ENCODE results near the gene SLC5A11.

The SLC5A11 gene

DNA sequence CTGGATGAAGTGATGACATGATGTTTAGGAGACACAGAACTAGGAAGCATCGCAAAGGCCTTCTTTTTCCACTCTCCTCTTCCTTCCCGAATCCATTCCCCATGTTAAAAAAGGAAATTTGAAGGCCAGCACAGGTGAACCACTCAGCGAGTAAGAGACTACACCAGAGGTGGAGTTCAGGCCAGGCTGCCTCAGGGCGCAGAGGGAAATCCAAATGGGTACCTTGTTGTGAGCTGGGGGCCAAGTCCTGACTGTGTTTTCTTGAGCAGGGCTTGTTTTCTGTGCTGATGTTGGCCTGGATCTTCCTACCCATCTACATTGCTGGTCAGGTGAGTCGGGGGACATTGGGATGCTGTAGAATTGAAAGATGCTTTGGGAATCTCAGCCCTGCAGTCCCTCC lies 26.1 kb downstream of the SLC5A11 start:
- H3K36me3 ChIP-seq (ENCODE audit: control insufficient read depth, insufficient read depth, low read length), result no peaks in the 10 kb centered on the region
- DNase-seq (ENCODE audit: extremely low read depth, insufficient read length), result no peak
- no peak overlapping the region for H3K4me3 ChIP-seq (replicated peaks; ENCODE audit: low read depth, low read length)
- no peaks in the 10 kb centered on the region for H3K27me3 ChIP-seq (replicated peaks; ENCODE audit: control insufficient read depth, insufficient read depth, low read length)
- TF ChIP-seq, protein P1, sequence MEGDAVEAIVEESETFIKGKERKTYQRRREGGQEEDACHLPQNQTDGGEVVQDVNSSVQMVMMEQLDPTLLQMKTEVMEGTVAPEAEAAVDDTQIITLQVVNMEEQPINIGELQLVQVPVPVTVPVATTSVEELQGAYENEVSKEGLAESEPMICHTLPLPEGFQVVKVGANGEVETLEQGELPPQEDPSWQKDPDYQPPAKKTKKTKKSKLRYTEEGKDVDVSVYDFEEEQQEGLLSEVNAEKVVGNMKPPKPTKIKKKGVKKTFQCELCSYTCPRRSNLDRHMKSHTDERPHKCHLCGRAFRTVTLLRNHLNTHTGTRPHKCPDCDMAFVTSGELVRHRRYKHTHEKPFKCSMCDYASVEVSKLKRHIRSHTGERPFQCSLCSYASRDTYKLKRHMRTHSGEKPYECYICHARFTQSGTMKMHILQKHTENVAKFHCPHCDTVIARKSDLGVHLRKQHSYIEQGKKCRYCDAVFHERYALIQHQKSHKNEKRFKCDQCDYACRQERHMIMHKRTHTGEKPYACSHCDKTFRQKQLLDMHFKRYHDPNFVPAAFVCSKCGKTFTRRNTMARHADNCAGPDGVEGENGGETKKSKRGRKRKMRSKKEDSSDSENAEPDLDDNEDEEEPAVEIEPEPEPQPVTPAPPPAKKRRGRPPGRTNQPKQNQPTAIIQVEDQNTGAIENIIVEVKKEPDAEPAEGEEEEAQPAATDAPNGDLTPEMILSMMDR (IDR thresholded peaks at IDR 0.05; ENCODE audit: insufficient read depth, low read length, poor library complexity, severe bottlenecking), result no peak

DNA sequence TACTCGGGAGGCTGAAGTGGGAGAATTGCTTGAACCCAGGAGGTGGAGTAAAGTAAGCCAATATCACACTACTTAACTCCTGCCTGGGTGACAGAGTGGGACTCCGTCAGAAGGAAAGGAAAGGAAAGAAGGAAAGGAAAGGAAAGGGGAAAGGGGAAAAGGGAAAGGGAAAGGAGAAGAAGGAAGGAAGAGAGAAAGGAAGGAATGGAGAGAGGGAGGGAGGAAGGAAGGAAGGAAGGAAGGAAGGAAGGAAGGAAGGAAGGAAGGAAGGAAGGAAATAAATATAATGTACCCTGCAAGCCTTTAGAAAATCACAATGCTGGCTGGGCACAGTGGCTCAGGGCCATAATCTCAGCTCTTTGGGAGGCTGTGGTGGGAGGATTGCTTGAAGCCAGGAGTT lies 27.3 kb downstream of the SLC5A11 start:
- Histone ChIP-seq H3K27me3 (replicated peaks; ENCODE audit: control insufficient read depth, insufficient read depth, low read length) (no peaks in the 10 kb centered on the region), H3K4me3 (replicated peaks; ENCODE audit: low read depth, low read length) (no peak overlapping the region), H3K36me3 (ENCODE audit: control insufficient read depth, insufficient read depth, low read length) (no peaks in the 10 kb centered on the region)
- TF ChIP-seq, protein P1 (IDR thresholded peaks at IDR 0.05; ENCODE audit: insufficient read depth, low read length, poor library complexity, severe bottlenecking), result no peak
- no peak for DNase-seq (ENCODE audit: extremely low read depth, insufficient read length)

DNA sequence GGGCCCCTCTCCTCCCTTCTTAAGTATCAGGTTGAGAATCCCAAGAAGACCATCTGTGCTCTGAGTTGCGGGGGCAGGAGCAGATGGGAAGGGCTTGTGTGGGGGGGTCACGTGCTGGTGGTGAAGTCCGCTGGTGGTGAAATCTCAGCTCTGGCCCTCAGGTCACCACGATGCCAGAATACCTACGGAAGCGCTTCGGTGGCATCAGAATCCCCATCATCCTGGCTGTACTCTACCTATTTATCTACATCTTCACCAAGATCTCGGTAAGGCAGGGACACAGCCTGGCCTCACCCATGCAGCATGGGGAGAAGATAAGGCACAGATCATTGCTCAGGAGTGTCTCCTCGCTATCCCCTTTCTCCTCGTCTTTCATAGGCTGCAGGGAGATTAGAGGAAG lies 29.7 kb downstream of the SLC5A11 start:
- no peaks in the 10 kb centered on the region for H3K27me3 ChIP-seq (replicated peaks; ENCODE audit: control insufficient read depth, insufficient read depth, low read length)
- no peak overlapping the region for H3K4me3 ChIP-seq (replicated peaks; ENCODE audit: low read depth, low read length)
- no peak for DNase-seq (ENCODE audit: extremely low read depth, insufficient read length)
- TF ChIP-seq, protein P1 (IDR thresholded peaks at IDR 0.05; ENCODE audit: insufficient read depth, low read length, poor library complexity, severe bottlenecking), result no peak
- H3K36me3 ChIP-seq (ENCODE audit: control insufficient read depth, insufficient read depth, low read length), result no peaks in the 10 kb centered on the region

DNA sequence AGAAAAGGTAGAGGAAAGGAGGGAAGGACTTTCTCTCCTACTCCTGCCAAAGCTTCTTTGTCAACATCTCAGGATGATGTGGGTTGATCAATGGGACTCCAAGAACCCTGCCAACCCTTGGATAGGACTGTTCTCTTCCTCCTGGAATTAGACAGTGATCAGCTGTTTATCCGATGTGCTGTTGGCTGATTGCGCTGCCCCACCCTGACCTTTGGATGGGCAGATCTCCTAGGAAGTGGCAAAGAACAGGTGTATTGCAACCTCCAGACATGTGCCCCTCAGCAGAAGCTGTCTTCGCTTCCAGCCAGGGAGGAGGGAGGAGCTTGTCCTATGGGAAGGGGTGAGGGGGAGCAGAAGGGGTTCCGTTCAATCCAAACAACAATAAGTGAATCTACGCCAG lies 30.5 kb downstream of the SLC5A11 start:
- DNase-seq (ENCODE audit: extremely low read depth, insufficient read length), result no peak
- TF ChIP-seq, protein P1 (IDR thresholded peaks at IDR 0.05; ENCODE audit: insufficient read depth, low read length, poor library complexity, severe bottlenecking), result no peak
- no peak overlapping the region for H3K4me3 ChIP-seq (replicated peaks; ENCODE audit: low read depth, low read length)
- H3K27me3 ChIP-seq (replicated peaks; ENCODE audit: control insufficient read depth, insufficient read depth, low read length), result no peaks in the 10 kb centered on the region
- no peaks in the 10 kb centered on the region for H3K36me3 ChIP-seq (ENCODE audit: control insufficient read depth, insufficient read depth, low read length)

DNA sequence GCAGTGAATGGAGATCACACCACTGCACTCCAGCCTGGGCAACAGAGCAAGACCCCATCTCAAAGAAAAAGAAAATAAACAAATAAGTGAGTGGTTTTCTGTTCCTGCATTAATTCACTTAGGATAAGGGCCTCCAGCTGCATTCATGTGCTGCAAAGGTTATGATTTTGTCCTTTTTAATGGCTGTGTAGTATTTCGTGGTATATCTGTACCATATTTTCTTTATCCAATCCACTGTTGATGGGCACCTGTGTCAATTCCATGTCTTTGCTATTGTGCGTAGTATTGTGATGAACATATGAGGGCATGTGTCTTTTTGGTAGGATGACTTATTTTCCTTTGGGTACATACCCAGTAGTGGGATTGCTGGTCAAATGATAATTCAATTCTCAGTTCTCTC lies 33.9 kb downstream of the SLC5A11 start:
- no peaks in the 10 kb centered on the region for H3K27me3 ChIP-seq (replicated peaks; ENCODE audit: control insufficient read depth, insufficient read depth, low read length)
- no peaks in the 10 kb centered on the region for H3K36me3 ChIP-seq (ENCODE audit: control insufficient read depth, insufficient read depth, low read length)
- TF ChIP-seq, protein P1 (IDR thresholded peaks at IDR 0.05; ENCODE audit: insufficient read depth, low read length, poor library complexity, severe bottlenecking), result no peak
- no peak overlapping the region for H3K4me3 ChIP-seq (replicated peaks; ENCODE audit: low read depth, low read length)
- no peak for DNase-seq (ENCODE audit: extremely low read depth, insufficient read length)

DNA sequence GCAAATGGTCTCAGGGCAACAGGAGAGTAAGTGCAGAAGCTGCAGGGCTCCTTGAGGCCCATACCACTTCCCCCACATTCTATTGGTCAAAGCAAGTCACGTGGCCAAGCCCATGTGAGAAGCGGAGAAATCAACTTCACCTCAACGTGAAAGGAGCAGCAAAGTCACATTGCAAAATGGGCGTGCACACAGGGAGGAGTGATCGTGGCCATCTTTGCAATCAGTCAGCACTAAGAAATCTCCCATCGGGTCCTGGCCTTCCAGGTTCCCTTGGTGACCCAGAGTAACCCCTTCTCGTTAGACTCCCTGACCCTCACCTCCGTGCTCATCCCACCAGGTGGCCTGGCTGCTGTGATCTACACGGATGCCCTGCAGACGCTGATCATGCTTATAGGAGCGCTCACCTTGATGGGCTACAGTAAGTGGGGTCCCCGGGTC lies 38.0 kb downstream of the SLC5A11 start:
- no peak for DNase-seq (ENCODE audit: extremely low read depth, insufficient read length)
- TF ChIP-seq, protein P1 (IDR thresholded peaks at IDR 0.05; ENCODE audit: insufficient read depth, low read length, poor library complexity, severe bottlenecking), result no peak
- H3K4me3 ChIP-seq (replicated peaks; ENCODE audit: low read depth, low read length), result no peak overlapping the region
- H3K27me3 ChIP-seq (replicated peaks; ENCODE audit: control insufficient read depth, insufficient read depth, low read length), result no peaks in the 10 kb centered on the region
- H3K36me3 ChIP-seq (ENCODE audit: control insufficient read depth, insufficient read depth, low read length), result no peaks in the 10 kb centered on the region
